NCI-H187 (cell line): Measurements from ENCODE around the gene ZNF366.
"Not testable (repeated sequence)": the region's sequence is repeated elsewhere in the genome, so short reads cannot be mapped to it uniquely, and the experiment has no call there.

Source experiments
- DNase-seq, 2 experiments: peaks; one replicate each; lab custom pipeline; 2025; lab: John Stamatoyannopoulos, UW

ZNF366 gene

GRCh38 chr5:72438141-72438540 is 69.1 kb downstream of the ZNF366 start:
- no peak for DNase-seq

DNA sequence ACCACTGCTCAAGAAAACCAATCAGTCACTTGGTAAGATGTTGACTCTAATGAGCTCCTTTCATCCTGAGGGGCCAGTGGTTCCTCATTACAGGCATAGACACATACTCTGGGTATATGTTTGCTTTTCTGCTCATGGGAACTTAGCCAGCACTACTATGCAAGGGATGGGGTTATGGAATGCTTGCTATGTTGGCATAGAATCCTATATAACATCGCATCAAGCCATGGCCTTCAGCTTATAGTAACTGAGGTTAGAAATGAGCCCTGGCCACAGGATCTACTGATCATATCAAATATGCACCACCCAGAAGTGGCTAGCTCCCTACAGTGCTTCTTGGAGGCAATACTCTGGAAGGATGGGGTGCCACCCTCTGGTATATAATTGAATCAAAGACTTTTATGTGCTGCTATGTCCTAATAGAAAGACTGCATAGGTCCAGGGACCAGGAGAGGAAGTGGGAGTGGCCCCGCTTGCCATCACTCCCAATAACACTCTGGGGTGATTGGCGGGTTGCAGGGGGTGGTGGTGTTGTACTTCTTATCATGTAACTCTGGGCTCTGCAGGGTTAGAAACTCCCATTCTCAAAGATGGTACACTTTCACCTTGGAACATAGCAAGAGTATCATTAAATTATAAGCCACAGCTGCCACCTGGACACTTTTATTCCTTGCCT is 70.3 kb downstream of the ZNF366 start:
- DNase-seq, result no peak

GRCh38 chr5:72434781-72435437 is 72.3 kb downstream of the ZNF366 start:
- no peak for DNase-seq

DNA sequence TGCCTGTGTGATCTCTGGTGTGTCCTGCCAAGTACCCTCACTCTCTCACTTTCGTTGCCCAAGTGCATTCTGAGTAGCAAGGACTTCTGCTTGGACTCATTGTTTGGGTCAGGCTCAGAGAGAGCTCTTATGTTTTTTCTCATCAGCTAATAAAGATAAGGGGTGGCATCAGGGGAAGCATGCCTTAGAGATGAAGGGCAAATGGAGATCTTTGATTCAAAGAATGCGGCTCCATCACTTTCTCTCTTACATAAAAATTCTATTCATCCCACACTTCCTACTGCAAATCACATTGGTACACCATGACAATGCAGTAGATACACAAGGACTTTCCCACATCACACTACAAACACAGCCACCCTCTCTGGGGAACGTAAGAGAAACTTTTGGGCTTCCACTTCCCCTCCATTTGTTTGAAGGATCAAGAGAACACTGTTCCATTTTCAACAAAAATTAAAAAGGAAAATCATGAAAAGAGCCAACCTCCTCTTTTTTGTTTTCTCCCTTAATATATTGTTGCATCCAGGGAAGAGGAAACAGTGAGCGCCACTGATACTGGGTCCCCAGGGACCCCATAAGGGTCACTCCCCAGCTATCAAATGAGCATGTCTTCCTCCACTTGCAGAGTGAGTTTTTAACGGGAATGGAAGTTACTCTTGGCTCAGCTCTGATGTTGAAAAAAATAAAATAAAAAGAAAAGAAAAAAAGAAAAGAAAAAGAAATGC is 73.0 kb downstream of the ZNF366 start:
- DNase-seq, result no peak

DNA sequence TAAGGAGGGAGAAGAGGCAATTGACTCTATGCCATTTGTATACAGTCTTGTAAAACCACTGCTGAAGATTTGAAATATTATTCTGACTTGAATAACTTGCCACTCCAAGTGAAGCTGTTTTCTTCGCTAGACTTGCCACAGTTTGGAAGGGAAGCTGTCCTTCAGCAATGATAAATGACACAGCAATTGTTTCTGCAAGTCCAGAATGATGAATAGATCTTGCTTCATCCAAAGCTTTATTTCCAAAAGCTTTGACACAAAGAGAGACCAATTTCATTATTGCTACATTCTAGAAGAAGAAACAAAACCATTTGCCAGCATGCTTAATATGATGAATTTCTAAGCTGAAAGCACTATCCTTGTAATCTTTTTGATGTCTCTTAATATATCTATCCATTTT is 73.7 kb downstream of the ZNF366 start:
- no peak for DNase-seq

DNA sequence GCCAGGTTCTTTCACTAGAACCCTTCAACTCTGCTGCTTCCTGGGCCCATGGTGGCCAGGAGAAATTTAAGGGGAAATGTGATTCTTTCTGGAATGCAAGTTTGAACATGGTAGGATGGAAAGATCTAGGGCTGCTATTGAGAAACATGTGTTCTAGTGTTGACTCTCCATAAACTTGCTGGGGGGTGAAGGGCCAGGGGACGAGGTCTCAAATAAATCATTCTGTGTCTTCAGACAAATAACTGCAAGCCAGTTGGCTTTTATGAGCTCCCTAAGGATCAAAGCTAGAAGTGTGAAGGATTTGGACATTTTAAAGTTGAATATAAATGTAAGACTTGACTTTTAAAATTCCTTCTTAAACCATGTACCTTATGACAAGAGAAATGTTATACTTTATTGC is 78.5 kb downstream of the ZNF366 start:
- DNase-seq, result no peak

DNA sequence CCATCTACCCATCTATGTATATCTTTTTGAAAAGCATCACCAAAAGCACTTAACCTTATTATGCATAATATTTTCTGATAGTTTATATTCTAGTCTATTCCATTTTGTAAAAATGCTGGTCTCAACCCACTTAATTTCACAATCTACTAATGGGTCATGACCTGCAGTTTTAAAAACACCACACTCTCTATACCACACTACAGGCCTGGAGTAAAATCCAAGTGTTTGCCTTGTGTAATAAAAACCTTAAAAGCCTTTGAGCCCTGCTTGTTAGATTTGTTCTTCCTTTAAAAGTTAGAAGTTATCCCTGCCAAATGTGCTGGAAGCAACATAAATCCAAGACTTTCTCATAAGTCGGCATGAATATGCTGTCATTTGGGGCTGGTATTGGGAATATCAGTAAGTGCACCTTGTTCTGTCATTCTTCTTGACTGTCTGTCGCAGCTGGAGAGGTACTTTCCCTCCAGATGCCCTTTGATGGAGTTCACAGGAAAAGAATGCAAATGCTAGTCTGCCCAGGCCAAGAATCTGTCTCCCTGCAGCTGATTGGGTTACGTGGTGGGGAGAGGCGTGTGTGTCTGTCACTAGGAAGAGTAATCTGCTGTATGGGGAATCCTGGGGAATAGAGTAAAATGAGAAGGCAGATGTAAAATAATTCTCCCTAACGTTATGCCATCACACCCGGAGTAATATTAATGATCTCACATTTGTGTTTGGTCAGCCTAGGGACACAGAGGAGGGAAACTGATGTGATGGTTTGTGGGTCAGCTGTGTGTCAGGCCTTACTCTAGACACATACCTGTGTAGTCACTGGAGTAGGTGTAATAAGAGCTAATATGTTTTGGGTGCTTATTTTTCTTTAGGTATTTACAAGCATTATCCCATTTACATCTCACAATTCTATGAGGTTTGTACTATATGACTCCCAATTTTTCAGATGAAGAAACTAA is 79.4 kb downstream of the ZNF366 start:
- no peak for DNase-seq

GRCh38 chr5:72427016-72427415 is 80.2 kb downstream of the ZNF366 start:
- DNase-seq, result no peak

GRCh38 chr5:72426019-72426418 is 81.2 kb downstream of the ZNF366 start:
- no peak for DNase-seq

- DNase-seq, result no peak
Observed at GRCh38 chr5:72418271-72418670, 88.9 kb downstream of the ZNF366 start.

- DNase-seq, result no peak
Observed at GRCh38 chr5:72417333-72418062, 89.7 kb downstream of the ZNF366 start.

- DNase-seq, result no peak
Observed at GRCh38 chr5:72415616-72416325, 91.4 kb downstream of the ZNF366 start.

GRCh38 chr5:72412283-72413055 is 94.7 kb downstream of the ZNF366 start:
- DNase-seq, result no peak

DNA sequence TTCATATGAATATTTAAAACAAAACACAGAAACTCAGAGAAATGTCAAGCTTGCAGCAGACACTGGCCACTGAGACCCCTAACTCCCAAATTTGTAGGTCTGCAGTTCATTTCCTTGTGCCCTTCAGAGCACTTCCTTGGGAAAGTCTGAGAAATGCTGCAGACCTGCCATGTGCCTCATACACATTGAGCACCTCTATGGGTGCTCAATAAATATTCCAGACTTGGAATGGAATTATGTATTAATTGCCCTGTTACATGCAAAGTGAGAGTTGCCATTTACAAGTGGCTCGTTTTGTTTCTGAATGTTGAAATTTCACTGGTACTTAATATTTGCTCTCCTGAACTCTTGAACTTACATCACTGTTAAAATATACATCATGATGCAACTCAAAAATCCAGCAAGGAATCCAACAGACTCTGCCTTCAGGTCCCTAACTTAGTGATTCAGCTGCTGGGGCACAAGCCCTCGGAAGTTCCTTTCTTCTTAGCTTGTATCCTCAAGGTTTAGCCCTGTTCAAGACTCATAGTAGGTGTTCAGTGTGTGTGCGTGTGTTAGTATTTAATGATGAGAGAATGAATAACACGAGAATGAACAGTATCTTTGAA is 96.4 kb downstream of the ZNF366 start:
- no peak for DNase-seq

GRCh38 chr5:72408603-72409002 is 98.6 kb downstream of the ZNF366 start:
- DNase-seq, result no peak

GRCh38 chr5:72408127-72408526 is 99.1 kb downstream of the ZNF366 start:
- DNase-seq, result no peak

DNA sequence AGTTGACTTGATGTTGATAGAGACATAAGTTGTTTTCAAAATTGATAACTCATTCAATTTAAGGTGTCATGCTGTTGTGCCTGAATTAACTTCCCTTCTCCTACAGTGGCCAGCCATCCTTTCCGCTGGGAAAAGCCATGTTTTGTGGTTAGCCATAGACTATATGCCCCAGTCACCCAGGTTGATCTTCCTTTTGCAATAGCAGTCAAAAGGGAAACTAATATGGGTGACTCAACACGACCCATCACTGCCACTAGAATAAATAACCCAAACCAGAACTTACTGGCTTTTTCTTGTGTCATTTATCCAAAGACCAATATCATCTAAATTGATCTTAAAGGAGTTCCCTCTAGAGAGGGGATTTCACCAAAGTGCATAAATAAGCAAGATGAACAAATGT is 99.7 kb downstream of the ZNF366 start:
- DNase-seq, result no peak

DNA sequence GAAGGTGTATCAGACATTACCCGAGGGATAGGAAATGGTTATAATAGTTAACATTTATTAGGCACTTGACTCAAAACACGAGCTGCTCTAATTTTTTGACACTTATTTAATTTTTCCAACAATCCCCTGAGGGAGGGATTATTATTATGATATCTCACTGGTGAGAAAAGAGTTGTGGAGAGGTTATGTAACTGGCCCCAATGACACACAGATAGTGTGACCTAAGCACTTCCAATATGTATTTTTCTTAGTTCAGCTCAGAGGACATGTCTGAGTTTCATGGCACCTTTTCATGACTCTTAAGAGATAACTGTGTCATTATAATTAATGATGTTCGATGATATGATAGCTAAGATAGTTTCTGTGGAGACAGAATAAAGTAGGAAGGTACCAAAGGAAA is 100.1 kb downstream of the ZNF366 start:
- no peak for DNase-seq

DNA sequence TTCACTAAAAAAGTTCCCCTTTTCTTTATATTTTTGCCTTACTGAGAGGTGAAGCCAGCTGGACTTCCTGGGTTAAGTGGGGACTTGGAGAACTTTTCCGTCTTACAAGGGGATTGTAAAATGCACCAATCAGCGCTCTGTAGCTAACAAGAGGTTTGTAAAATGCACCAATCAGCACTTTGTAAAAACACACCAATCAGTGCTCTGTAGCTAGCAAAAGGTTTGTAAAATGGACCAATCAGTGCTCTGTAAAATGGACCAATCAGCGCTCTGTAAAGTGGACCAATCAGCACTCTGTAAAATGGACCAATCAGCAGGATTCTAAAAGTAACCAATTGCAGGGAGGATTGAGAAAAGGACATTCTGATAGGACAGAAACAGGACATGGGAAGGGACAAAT is 102.4 kb downstream of the ZNF366 start:
- not testable (repeated sequence) for DNase-seq
